ENCODE results near the gene VASN.
A peak's percentile ranks its signal among the peaks of the same experiment; 100 is the strongest.

VASN gene

DNA sequence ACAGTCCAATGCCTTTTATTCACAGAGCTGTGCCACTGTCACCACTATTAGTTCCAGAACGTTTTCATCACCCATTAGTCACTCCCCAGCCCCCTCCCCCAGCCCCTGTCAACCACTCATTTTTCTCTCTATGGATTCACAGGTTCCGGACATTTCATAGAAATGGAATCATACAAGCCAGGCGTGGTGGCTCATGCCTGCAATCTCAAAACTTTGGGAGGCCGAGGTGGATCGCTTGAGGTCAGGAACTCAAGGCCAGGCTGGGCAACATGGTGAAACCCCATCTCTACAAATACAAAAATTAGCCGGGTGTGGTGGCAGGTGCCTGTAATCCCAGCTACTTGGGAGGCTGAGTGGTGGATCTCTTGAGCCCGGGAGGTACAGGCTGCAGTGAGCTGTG, 19.8 kb upstream of the VASN start:
- no peak for DNase-seq (ENCODE audit: extremely low read depth in 1 of 2, low read depth in 1 of 2)

DNA sequence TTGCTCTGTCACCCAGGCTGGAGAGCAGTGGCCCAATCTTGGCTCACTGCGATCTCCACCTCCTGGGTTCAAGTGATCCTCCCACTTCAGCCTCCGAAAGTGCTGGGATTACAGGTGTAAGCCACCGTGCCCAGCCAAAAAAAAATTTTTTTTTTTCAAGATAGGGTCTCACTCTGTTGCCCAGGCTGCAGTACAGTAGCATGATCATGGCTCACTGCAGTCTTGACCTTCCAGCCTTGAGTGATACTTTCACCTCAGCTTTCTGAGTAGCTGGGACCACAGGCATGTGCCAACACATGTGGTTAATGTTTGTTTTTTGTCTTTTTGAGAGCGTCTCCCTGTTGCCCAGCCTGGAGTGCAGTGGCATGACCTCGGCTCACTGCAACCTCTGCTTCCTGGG, 18.8 kb upstream of the VASN start:
- no peak for DNase-seq (ENCODE audit: extremely low read depth in 1 of 2, low read depth in 1 of 2)

DNA sequence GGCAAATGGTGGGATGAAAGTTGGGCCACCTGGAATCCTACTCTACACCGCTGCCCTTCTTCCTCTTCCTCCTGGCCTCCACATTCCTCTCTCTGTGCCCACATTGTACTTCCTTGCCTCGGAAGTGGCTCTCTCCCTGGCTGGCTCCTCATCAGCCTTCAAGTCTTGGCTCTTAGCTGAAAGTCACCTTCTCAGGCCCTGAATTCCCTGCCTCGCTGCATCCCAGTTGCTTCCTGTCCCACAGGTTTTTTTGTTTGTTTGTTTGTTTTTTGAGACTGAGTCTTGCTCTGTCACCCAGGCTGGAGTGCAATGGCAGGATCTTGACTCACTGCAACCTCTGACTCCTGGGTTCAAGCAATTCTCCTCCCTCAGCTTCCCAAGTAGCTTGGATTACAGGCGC, 18.0 kb upstream of the VASN start:
- no peak for DNase-seq (ENCODE audit: extremely low read depth in 1 of 2, low read depth in 1 of 2)

DNA sequence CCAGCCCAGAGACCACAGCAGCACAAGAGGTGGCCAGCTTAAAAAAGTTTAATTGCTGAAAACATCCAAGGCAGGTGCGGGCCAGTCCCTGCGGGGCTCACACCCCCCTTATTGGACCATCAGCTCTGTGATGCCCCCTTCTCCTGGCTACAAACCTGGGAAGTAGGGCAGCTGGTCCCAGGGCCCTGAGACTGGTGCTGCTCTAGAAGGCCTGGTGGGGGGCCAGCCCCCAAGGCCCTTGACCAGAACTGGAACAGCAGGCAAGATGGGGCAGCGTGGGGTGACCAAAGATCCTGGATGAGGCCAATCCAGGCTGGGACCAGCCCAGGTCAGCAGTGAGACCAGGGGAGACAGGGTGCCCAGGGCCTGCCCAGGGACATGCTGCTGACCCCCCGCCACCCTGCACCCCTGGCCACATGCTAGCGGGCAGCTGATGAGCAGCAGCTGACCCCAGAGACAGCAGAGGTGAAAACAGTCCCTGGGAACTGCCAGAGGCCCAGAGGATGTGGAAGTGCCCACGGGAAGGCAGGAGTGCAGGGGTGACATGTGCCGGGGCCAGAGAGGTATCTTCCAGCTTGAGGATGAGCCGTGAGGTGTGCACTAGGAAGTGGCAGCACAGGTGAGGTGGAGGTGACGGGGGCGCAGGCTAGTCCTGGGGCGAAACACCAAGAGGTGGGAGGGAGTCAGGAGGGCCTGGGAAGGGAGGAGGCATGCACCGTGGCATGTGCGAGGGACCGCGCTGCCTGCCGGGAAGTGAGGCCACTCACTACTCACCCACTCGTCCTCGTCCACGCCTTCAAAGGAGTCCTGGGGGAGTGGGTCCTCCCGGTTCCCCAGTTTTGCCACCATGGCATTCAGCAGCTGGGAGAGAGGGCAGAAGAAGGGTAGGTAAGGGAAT, 16.9 kb upstream of the VASN start:
- no peak for DNase-seq (ENCODE audit: extremely low read depth in 1 of 2, low read depth in 1 of 2)

DNA sequence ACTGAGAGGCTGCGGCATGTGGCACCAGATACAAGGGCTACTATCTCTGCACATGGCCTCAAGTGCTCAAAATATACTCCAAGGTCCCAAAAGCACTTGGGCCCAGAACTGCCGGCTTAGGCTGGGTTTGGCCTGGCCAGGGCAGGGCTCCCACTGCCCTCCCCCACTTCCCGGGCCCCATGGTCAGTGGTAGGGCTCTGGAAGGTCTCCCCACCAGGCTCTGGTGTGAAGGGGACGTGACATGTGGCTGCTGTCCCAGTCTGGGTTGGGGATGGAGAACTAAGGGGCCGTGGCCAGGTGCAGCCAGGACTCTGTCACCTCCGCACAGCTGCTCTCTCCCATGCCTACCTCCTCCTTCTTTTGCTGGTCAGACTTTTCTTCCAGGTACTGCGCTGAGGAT, 14.8 kb upstream of the VASN start:
- DNase-seq (ENCODE audit: extremely low read depth in 1 of 2, low read depth in 1 of 2): no peak

DNA sequence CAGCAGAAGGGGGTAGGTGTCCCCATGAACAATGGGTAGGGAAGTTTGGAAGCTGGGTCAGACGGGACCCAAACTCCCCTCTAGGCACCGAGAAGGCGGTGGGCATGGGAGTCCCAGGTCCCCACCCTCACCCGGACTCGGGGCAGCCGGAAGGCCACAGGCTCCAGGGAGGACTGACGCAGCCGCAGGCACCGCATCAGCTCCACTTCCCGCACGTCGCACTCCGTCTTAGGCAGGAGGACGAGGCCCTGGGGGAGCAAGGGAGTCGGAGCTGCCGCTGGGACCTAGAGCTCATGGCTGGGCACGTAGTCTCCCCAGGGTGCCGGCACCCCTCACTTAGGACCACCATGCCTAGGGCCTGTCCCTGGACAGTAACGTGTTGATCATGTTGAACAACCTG, 13.4 kb upstream of the VASN start:
- DNase-seq (ENCODE audit: extremely low read depth in 1 of 2, low read depth in 1 of 2): no peak

DNA sequence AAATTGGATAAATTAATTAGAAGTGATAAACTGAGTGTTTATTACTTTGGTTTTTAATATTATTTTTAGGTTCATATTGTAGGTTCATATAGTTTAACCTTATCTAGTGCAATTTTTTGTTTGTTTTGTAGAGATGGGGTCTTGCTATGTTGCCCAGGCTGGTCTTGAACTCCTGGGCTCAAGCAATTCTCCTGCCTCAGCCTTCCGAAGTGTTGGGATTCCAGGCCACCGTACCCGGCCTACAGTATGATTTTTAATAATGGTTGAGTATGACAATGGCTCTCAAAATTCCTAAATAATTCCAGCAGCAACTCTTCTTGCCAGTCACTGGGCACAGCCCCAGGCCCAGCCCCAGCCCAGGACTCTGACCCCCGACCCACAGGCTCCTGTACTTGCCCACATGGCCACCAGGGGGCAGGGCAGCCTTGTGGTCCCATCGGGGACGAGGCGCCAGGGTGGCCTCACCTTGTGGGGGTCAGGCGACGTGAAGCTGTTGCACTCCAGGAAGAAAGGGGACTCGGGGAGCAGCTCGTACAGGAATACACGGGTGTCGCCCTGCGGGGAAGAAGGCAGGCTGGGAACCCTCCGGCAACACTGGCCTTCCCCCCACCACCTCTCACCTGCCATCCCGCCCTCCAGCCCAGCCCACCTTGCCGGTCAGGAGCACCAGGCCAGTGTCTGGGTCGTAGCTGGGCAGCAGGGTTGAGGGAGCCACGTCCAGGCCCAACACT, 12.7 kb upstream of the VASN start:
- DNase-seq (ENCODE audit: extremely low read depth in 1 of 2, low read depth in 1 of 2): peak; percentile 21 to 62

DNA sequence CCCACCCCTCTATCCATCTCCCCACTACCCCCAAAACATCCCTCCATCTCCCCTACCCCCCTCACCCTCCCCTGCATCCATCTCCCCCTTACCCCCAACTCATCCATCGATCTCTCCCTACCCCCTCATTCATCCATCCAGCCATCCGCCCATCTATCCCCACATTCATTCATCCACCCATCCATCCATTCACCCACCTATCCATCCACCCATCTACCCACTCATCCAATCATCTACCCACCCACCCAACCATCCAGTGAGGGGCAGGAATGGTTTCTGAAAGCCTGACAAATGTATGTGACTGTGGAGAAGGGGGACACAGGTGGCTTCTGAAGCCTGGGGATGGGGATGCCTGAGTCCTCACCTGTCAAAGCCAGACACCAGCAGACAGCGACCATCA, 11.7 kb upstream of the VASN start:
- DNase-seq (ENCODE audit: extremely low read depth in 1 of 2, low read depth in 1 of 2): no peak

DNA sequence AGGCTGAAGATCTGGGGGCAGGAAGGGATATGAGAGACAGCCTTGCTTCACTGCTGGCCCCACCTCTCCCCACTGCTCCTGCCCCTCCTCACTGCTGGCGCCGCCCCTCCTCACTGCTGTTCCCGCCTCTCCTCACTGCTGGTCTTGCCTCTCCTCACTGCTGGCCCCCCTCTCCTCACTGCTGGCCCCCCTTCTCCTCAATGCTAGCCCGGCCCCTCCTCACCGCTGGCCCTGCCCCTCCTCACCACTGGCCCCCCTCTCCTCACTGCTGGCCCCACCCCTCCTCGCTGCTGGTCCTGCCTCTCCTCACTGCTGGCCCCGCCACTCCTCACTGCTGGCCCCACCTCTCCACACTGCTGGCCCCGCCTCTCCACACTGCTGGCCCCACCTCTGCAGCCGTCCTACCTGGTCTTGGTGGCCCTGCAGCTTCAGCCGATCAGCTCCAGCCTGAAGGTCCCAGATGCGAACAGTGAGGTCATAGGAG, 11.1 kb upstream of the VASN start:
- DNase-seq (ENCODE audit: extremely low read depth in 1 of 2, low read depth in 1 of 2): no peak

DNA sequence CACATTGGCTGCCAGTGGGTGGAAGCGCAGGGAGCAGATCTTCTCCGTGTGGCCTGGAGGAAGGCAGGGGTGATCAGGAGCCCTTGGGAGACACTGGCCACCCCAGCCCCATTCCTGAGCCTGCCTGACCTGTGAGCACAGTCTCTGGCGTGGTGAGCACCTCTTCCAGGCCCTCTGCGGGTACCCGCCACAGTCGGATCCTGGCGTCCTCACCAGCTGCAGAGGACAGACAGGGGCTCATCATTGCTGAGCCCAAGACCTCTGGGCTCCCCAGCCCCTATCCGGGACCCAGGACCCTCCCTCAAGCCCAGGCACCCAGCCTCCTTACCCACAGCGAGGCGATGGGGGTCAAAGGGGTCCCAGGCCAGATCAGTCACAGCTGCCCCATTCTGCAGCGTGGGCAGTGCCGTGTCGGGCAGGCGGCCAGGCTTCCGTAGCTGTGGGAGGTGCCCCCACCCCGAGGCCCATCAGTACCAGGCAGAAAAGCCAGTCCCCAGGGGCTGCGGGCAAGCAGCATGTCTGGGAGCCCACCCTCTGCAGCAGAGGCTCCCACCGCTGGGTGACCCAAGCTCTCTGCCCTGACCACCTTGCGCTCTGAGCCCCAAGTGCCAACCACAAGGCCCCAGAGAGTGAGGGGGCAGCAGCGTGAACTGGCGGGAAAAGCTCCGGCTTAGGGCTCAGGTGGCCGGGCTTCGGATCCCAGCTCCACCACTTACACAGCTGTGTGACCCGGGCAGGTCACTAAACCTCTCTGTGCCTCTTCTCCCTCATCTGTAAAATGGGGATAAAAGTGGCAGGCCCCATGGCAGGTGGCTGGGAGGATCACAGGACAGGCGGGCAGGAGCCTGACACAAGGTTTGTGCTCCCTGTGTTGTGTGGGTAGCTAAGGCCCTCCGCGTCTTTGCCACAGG, 10.4 kb upstream of the VASN start:
- no peak for DNase-seq (ENCODE audit: extremely low read depth in 1 of 2, low read depth in 1 of 2)

DNA sequence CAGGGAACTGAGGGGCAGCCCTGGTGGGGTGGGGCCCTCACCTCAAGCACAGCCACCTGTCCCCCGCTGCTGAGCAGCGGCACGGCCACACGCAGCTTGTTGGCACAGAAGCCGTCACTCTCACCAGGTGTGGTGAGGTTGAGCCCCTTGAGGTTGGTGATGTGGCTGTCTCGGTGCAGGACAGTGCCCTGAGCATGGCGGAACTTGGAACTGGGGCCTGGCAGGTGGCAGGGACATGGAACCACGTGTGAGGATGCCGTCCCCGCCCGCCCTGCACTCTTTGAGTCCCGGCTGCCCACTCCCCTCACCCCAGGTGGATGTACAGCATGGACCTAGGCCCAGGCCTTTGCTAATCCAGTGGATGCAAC, 9.7 kb upstream of the VASN start:
- DNase-seq (ENCODE audit: extremely low read depth in 1 of 2, low read depth in 1 of 2): no peak

DNA sequence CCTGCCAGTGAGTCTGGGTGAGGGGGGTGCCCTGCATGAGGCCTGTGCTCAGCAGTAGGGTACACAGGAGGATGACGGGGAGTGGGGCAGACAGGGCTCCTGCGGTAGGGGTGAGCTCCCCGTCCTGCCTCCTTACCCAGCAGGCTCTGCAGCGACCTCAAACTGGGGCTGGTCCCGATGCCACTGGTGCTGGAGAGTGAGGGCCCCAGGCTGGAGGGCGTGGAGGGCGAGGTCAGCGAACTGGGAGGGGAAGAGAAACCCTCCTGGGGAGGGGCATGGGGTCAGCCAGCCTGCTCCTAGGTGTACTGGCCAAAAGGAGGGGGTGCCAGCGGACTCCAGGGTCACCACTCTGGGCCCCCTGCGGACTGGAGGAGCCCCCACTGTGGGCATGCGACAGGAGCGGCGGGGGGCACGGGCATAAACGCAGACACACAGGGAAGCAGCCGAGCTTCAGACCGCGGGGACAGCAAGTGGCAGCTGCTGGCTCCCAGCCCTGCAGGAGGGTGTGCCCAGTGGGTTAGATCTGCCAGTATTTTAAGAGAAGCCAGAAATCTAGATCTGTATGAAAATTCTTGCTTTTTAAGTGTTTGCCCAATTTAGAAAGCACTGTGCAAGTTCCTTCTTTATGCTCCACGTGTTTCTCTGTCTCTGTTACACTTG, 9.0 kb upstream of the VASN start:
- no peak for DNase-seq (ENCODE audit: extremely low read depth in 1 of 2, low read depth in 1 of 2)

DNA sequence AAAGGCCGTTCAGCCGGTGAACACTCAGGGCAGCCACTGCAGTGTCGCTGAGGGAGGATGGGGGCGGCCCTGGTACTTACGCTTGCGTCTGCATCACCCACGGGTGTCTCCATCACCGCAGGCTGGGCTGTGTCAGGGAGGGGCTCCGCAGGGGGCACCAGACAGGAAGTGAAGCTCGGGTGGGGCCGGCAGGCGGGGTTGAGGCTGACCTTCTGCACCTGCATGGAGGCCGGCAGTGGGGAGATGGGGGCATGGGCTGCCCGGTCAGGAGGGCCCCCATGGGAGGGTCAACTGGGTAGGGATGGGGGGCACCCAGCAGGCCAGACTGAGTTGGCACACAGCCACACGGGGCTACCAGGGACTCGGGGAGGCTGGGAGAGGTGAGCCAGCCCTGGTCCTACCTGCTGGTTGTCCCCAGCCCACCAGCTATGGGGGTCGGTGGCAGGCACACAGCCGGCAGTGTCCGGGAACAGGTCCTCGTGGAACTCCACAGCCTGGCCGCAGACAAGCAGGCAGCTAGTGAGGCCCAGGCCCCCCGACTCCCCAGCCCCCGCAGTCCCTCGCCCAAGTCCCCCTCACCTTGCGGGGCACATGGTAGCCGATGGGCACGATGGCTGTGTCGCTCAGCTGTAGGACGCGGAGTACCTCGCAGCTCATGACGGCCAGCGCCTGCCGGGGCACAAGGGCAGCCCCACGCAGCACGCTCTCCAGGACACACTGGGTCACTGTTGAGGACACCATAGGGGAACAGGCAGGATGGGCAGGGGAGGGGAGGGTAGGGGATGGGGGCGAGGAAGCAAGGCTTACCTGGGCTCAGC, 7.2 kb upstream of the VASN start:
- DNase-seq (ENCODE audit: extremely low read depth in 1 of 2, low read depth in 1 of 2): no peak

DNA sequence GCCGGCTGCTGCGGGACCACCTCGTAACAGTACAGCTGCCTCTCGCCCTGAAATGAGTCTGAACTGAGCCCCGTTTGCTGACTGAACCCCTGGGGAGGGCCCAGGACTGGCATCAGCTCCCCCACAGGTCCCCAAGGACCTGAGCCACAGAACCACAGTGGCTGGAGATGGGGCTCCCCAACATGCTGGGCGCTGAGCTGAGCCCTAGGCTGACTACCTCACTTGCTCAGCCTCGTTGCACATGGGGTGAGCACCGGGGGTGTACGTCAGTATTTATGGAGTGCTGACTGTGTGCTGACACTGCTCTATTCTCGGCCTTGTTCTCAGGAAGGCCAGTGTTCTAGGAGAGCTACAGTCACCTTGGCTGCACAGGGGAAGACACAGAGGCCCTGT, 6.6 kb upstream of the VASN start:
- DNase-seq (ENCODE audit: extremely low read depth in 1 of 2, low read depth in 1 of 2): no peak

DNA sequence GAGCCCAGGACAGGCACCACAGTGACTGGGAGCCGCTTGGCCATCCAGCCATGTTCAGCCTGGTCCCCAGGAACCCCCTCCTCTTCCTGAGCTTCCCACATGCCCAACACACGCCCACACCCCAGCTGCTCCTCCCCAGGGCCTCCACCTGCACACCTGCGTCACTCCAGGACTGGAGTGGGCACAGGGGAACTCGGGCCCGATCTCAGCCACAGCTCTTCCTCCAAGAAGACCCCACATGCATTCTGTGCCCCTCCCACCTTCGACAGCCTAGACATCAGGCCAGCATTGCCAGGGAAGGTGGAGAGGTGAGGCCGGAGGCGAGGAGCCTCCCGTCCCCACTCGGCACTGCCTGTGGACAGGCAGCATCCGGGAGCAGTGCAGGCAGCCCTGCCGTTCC, 6.0 kb upstream of the VASN start:
- DNase-seq (ENCODE audit: extremely low read depth in 1 of 2, low read depth in 1 of 2): no peak

DNA sequence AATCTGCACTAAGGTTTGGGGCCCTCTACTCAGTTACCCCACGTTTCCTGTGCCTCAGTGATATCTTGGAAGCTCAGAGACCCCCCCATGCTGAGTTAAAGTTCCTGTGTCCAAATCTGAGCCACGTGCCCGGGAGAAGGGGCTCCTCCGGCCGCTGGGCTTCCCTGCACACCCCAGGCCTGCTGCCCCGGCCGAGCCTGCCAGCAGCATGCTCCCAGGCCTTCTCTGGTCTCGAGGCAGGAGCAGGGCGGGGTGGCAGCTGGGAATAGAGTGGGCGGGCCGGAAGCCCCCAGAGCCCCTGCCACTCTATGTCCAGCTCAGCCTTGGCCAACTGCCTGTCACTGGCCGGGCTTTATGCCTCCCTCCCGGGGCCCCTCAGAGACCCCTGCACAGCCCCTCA, 5.6 kb upstream of the VASN start:
- no peak for DNase-seq (ENCODE audit: extremely low read depth in 1 of 2, low read depth in 1 of 2)

DNA sequence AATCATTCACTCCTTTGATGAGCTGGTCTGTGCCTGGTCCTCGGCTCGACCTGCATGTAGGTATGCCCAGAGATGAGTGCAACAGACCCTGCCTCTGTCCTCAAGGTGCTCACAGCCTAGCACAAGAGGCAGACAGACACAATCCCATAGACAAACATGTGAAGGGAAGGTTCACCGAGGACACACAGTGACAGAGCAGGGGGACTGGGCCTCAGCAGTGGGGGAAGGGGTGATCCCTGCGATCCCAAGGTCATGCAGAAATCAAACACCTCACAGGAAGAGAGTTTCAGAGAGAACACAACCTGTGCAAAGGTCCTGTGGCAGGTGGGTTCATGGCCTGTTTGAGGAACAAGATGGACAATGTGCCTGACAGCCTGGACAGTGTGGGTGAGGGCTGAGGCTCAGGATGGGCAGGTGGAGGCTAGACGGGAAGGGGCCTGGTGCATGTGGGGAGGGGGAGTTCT, 4.2 kb upstream of the VASN start:
- no peak for DNase-seq (ENCODE audit: extremely low read depth in 1 of 2, low read depth in 1 of 2)

DNA sequence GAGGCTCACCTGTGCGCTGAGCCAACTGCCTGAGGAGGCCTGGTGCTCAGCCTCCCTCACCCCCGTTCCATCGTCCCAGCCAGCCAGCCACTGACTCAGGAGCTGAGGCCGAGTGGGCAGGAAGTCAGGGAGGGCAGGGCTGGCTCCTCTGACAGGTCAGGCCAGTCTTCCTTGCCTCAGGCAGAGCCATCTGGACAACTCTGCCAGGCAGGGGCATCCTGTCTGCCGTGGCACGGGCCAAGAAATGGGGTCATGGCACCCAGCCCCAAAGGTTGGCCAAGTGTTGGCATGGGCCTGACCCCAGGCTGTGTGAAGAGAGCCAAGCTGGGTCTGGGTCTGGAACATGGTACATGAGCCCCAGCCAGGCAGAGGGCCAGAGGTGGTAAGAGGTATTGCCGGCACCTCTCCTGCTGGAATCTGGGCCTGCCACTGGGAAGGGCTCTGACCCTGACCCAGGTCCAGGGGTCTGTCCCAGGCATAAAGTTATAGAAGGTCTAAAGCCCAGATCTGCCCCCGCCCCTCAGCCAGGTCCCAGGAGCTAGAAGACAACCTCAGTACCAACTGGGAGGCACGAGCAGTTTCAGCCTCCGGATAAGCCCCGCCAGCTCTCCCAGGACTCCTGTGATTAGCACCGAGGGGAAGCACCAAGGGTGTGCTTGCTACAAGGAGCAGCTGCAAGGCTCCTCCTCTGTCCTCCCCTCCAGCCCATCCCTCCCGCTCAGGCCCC, 2.5 kb upstream of the VASN start:
- DNase-seq (ENCODE audit: extremely low read depth in 1 of 2, low read depth in 1 of 2): no peak

DNA sequence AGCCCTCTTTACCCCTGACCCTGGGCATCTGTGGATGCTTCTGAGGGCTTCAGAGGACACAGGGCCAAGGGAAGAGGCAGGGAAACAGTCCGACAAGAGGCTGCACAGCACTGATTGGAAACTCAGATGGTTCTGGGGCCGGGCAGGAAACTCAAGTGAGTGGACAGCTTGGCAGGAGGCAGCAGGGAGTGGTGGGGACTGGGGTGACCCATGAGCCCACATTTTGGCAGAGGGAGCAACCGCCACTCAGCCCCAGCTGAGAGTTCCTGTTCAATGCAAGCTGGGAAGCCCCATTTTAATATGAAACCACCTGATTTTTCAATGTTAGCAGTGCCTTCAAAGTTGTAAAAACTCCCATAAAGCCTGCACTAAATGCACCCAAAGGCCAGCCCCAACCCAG, 1.5 kb upstream of the VASN start:
- DNase-seq (ENCODE audit: extremely low read depth in 1 of 2, low read depth in 1 of 2): no peak

Data from activated CD8-positive, alpha-beta memory T cell treated with anti-CD3 and anti-CD28 coated beads for 1 hour (primary cell).